ENCODE data around the gene MIF4GD.

Gene MIF4GD

GRCh38 chr17:75307957-75308731 is 37.1 kb upstream of the MIF4GD start:
- TF ChIP-seq SIN3A (IDR thresholded peaks at IDR 0.05; ENCODE audit: borderline replicate concordance, insufficient read depth, low read length) (no peak), FOXP2 (optimal IDR thresholded peaks at IDR 0.05; ENCODE audit: borderline replicate concordance, extremely low read depth, extremely low read length, insufficient read depth) (no peak), REST (IDR thresholded peaks at IDR 0.05; ENCODE audit: insufficient read depth in 1 of 2, low read depth in 2 of 2, low read length in 2 of 2) (no peak), TAF1 (IDR thresholded peaks at IDR 0.05; ENCODE audit: borderline replicate concordance, insufficient read depth, low read length) (no peak), POLR2AphosphoS5 (IDR thresholded peaks at IDR 0.05; ENCODE audit: low read depth, low read length) (no peak)

- TF ChIP-seq SIN3A (IDR thresholded peaks at IDR 0.05; ENCODE audit: borderline replicate concordance, insufficient read depth, low read length) (no peak), FOXP2 (optimal IDR thresholded peaks at IDR 0.05; ENCODE audit: borderline replicate concordance, extremely low read depth, extremely low read length, insufficient read depth) (no peak), REST (IDR thresholded peaks at IDR 0.05; ENCODE audit: insufficient read depth in 1 of 2, low read depth in 2 of 2, low read length in 2 of 2) (no peak), POLR2AphosphoS5 (IDR thresholded peaks at IDR 0.05; ENCODE audit: low read depth, low read length) (no peak), TAF1 (IDR thresholded peaks at IDR 0.05; ENCODE audit: borderline replicate concordance, insufficient read depth, low read length) (no peak)
Measured at GRCh38 chr17:75301502-75302206, 30.6 kb upstream of the MIF4GD start.

- TF ChIP-seq TAF1 (IDR thresholded peaks at IDR 0.05; ENCODE audit: borderline replicate concordance, insufficient read depth, low read length) (no peak), REST (IDR thresholded peaks at IDR 0.05; ENCODE audit: insufficient read depth in 1 of 2, low read depth in 2 of 2, low read length in 2 of 2) (no peak), POLR2AphosphoS5 (IDR thresholded peaks at IDR 0.05; ENCODE audit: low read depth, low read length) (no peak), FOXP2 (optimal IDR thresholded peaks at IDR 0.05; ENCODE audit: borderline replicate concordance, extremely low read depth, extremely low read length, insufficient read depth) (no peak), SIN3A (IDR thresholded peaks at IDR 0.05; ENCODE audit: borderline replicate concordance, insufficient read depth, low read length) (no peak)
Measured at GRCh38 chr17:75301049-75301448, 30.0 kb upstream of the MIF4GD start.

GRCh38 chr17:75300280-75300679 is 29.2 kb upstream of the MIF4GD start:
- TF ChIP-seq POLR2AphosphoS5 (IDR thresholded peaks at IDR 0.05; ENCODE audit: low read depth, low read length) (no peak), REST (IDR thresholded peaks at IDR 0.05; ENCODE audit: insufficient read depth in 1 of 2, low read depth in 2 of 2, low read length in 2 of 2) (no peak)

Measured in PFSK-1 (cell line).